Measurements from ENCODE around the gene CEP68. TPM values are rescaled to one million over a fixed set of nuclear protein-coding genes. Genes with fewer than 3 reads are reported as not detected.

The CEP68 gene
- total RNA-seq, 4 donors from 2014 or later, result 11.6 to 32.2 (median 15.9) TPM

- 87 to 95% methylated on average over 7 to 8 of the region's 8 CpGs for WGBS, 2 donors (ENCODE audit: low coverage in 1 of 2)
- Histone ChIP-seq H3K27ac (peak overlapping the region in 1 of 4 donors; percentile 29), H3K4me3 (no peak overlapping the region), H3K27me3 (no peaks in the 10 kb centered on the region), H3K4me1 (peaks cover 0 to 57% (median 26%) of the 10 kb centered on the region in 4 donors), H3K9me3 (no peaks in the 10 kb centered on the region), H3K36me3 (no peaks in the 10 kb centered on the region)
- TF ChIP-seq, protein P1, sequence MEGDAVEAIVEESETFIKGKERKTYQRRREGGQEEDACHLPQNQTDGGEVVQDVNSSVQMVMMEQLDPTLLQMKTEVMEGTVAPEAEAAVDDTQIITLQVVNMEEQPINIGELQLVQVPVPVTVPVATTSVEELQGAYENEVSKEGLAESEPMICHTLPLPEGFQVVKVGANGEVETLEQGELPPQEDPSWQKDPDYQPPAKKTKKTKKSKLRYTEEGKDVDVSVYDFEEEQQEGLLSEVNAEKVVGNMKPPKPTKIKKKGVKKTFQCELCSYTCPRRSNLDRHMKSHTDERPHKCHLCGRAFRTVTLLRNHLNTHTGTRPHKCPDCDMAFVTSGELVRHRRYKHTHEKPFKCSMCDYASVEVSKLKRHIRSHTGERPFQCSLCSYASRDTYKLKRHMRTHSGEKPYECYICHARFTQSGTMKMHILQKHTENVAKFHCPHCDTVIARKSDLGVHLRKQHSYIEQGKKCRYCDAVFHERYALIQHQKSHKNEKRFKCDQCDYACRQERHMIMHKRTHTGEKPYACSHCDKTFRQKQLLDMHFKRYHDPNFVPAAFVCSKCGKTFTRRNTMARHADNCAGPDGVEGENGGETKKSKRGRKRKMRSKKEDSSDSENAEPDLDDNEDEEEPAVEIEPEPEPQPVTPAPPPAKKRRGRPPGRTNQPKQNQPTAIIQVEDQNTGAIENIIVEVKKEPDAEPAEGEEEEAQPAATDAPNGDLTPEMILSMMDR (IDR thresholded peaks at IDR 0.05), result no peak
- no peak for TF ChIP-seq POLR2AphosphoS5 (IDR thresholded peaks at IDR 0.05)
- no peak for TF ChIP-seq EP300 (IDR thresholded peaks at IDR 0.05; ENCODE audit: low read depth)
- in situ Hi-C loops (cut with MboI; ENCODE audit: low pct_ligation_motif_present in 1 of 4, low pct_unique_long_range_greater_than_20kb in 1 of 4, low sequenced_read_pairs in 3 of 4) (loop anchor here in 1 of 4 donors (25.0 kb wide), 1 partner anchor 390 kb away; no protein-coding TSS in a partner anchor), intact Hi-C loops (cut with DNase I; ENCODE audit: low total_unique reads) (no loop called here)
- DNase-seq, result no peak
Observed at GRCh38 chr2:65027616-65028244, 28.5 kb upstream of the CEP68 start.

DNA sequence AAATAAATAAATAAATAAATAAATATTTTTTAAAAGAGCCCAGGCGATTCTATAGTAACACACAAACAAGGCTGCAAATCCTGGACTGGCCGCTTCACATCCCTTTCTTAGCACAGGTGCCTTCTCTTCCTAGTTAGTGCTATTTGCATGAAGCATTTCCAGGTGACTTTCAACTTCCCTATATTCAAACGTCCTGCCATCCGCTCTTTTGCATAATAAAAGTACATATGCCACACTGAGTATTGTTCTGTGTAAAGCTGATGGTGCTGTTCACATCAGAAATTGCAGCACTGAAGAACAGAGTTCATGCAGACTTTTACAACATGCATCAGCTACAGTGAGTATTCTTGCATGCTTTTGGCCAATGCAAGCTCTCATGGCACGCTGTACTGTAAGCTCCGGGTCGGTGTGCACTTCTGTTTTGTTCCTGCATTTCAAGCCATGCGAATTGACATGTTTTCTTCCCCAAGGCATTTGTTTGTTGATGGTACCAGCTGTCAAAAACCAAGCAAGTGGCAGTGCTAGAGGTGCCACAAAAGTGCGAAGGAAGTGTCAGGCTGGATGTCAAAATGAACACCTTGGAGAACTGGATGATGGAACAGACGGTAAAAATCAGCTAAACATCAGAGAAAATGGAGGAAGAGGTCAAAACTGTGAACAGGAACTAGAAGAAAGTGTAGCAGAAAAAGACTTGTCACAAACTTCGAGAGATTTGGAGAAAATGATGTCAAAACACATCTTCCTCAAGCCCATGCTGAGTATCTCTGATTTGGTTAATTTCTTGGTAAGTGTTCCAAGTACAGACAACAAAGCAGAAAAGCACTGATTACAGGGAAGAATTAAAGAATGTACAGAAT lies 25.5 kb upstream of the CEP68 start:
- Histone ChIP-seq H3K4me3 (peak overlapping the region in 1 of 4 donors; percentile 14), H3K27me3 (no peaks in the 10 kb centered on the region), H3K27ac (peak overlapping the region; percentile 67 to 92 (median 86)), H3K4me1 (peaks cover 4 to 62% (median 26%) of the 10 kb centered on the region in 4 donors), H3K36me3 (no peaks in the 10 kb centered on the region), H3K9me3 (no peaks in the 10 kb centered on the region)
- WGBS, 2 donors (ENCODE audit: low coverage in 1 of 2), result 45 to 48% methylated on average over 6 to 11 of the region's 11 CpGs
- DNase-seq, result peak; percentile 37
- intact Hi-C loops (cut with DNase I; ENCODE audit: low total_unique reads) (no loop called here), in situ Hi-C loops (cut with MboI; ENCODE audit: low pct_ligation_motif_present in 1 of 4, low pct_unique_long_range_greater_than_20kb in 1 of 4, low sequenced_read_pairs in 3 of 4) (loop anchor here in 1 of 4 donors (25.0 kb wide), 1 partner anchor 393 kb away; no protein-coding TSS in a partner anchor)
- TF ChIP-seq, protein P1 (IDR thresholded peaks at IDR 0.05), result no peak
- no peak for TF ChIP-seq EP300 (IDR thresholded peaks at IDR 0.05; ENCODE audit: low read depth)
- TF ChIP-seq POLR2AphosphoS5 (IDR thresholded peaks at IDR 0.05), result peak in 1 of 3 donors; percentile 45
- TF ChIP-seq POLR2A (IDR thresholded peaks at IDR 0.05), result no peak

DNA sequence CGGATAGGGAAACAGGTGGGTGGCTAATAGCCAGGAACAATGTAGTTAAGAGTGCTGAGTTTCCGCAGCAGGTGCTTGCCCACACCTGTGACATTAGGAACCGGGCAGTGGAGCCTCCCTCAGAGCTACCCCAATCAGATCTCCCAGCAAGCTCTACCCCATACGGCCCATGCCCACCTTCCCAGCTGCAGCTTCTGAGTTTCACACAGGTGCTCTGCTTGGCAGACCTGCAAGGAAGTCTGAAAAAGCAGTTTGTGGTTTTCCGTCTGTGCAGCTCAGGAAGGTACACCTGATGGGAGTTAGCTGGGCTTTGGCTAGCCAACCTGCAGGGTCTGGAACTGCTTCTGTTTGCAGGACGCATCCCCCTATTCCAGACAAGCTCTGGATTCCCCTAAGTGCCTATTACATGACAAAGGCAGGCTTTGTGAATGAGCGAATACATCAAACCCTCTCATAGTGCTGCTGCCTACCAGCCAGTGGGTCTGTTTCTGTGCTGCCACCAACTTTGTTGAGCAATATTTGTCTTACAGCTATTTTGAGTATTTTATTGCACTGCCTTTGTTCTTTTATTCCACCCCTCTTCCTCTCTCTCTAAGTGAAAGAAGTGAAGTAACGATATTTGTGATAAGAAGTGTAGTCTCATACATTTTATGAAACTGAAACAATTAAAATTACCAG lies 24.7 kb upstream of the CEP68 start:
- peaks cover 4 to 56% (median 20%) of the 10 kb centered on the region in 4 donors for H3K4me1 ChIP-seq
- WGBS, 2 donors (ENCODE audit: low coverage in 1 of 2), result 31 to 33% methylated on average over 5 to 8 of the region's 8 CpGs
- H3K4me3 ChIP-seq, result peak overlapping the region in 2 of 4 donors; percentile 14
- DNase-seq, result peak; percentile 78
- TF ChIP-seq POLR2A (IDR thresholded peaks at IDR 0.05) (no peak), POLR2AphosphoS5 (IDR thresholded peaks at IDR 0.05) (peak in 1 of 3 donors; percentile 57)
- in situ Hi-C loops (cut with MboI; ENCODE audit: low pct_ligation_motif_present in 1 of 4, low pct_unique_long_range_greater_than_20kb in 1 of 4, low sequenced_read_pairs in 3 of 4) (loop anchor here in 1 of 4 donors (25.0 kb wide), 1 partner anchor 394 kb away; no protein-coding TSS in a partner anchor), intact Hi-C loops (cut with DNase I; ENCODE audit: low total_unique reads) (no loop called here)
- no peaks in the 10 kb centered on the region for H3K27me3 ChIP-seq
- peak overlapping the region; percentile 67 to 92 (median 86) for H3K27ac ChIP-seq
- no peaks in the 10 kb centered on the region for H3K9me3 ChIP-seq
- no peaks in the 10 kb centered on the region for H3K36me3 ChIP-seq

GRCh38 chr2:65032019-65032975 lies 23.9 kb upstream of the CEP68 start:
- peak; percentile 25 for DNase-seq
- H3K27ac ChIP-seq, result peak overlapping the region; percentile 67 to 92 (median 86)
- H3K4me3 ChIP-seq, result peak overlapping the region in 2 of 4 donors; percentile 14
- intact Hi-C loops (cut with DNase I; ENCODE audit: low total_unique reads), result no loop called here
- in situ Hi-C loops (cut with MboI; ENCODE audit: low pct_ligation_motif_present in 1 of 4, low pct_unique_long_range_greater_than_20kb in 1 of 4, low sequenced_read_pairs in 3 of 4), result loop anchor here in 1 of 4 donors (25.0 kb wide), 1 partner anchor 395 kb away; no protein-coding TSS in a partner anchor
- peaks cover 4 to 56% (median 18%) of the 10 kb centered on the region in 4 donors for H3K4me1 ChIP-seq
- no peaks in the 10 kb centered on the region for H3K36me3 ChIP-seq
- H3K9me3 ChIP-seq, result no peaks in the 10 kb centered on the region
- no peak for TF ChIP-seq EP300 (IDR thresholded peaks at IDR 0.05; ENCODE audit: low read depth)
- peak in 1 of 3 donors; percentile 5 for TF ChIP-seq POLR2AphosphoS5 (IDR thresholded peaks at IDR 0.05)
- H3K27me3 ChIP-seq, result no peaks in the 10 kb centered on the region
- 16 to 36% methylated on average over 5 to 13 of the region's 13 CpGs for WGBS, 2 donors (ENCODE audit: low coverage in 1 of 2)

Measured in transverse colon (tissue), 4 donors.